ENCODE results near the gene ATP9B.

DNA sequence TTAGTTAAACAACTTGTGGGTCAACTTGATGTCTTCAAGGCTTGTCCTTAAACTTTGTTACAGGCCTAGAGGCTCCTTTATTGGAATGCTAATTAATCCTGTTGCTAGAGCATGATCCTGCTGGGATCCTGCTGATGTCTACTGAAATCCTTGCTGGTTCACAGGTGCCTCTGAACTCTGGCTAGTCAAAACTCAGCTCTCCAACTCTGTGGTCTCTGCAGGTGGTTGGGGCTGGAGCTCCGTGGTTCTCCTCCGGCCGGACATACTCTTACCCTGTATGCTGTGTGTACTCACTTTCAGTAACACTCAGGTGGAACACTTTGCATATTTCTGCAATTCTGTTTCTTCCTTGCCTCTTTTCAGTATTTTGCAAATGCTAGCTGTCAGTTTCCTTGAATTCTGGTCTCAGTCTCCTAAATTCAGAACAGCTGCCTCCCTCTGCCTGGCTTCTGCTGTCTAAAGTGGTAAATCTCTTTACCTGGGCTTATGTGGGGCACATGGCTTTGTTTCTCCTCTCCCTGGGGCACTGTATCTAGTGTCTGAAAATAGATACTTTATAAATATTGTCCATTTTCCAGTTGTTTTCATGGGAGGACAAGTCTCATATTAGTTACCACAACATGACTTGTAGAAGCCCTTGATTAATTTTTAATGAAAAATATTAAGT lies 113.0 kb downstream of the ATP9B start:
- TF ChIP-seq, protein P1, sequence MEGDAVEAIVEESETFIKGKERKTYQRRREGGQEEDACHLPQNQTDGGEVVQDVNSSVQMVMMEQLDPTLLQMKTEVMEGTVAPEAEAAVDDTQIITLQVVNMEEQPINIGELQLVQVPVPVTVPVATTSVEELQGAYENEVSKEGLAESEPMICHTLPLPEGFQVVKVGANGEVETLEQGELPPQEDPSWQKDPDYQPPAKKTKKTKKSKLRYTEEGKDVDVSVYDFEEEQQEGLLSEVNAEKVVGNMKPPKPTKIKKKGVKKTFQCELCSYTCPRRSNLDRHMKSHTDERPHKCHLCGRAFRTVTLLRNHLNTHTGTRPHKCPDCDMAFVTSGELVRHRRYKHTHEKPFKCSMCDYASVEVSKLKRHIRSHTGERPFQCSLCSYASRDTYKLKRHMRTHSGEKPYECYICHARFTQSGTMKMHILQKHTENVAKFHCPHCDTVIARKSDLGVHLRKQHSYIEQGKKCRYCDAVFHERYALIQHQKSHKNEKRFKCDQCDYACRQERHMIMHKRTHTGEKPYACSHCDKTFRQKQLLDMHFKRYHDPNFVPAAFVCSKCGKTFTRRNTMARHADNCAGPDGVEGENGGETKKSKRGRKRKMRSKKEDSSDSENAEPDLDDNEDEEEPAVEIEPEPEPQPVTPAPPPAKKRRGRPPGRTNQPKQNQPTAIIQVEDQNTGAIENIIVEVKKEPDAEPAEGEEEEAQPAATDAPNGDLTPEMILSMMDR (IDR thresholded peaks at IDR 0.05) = no peak
- TF ChIP-seq POLR2A (IDR thresholded peaks at IDR 0.05) = no peak
